Stimulated activated CD8-positive, alpha-beta memory T cell treated with anti-CD3 and anti-CD28 coated beads, Interleukin-15, amount 100 ng/mL, for 24 hours (primary cell): ENCODE measurements around the gene DCBLD2.

Source experiments
- DNase-seq: peaks from one replicate; pipeline ENCODE4 v3.0.0-alpha.2; 2020; ENCODE audit warnings: low read depth

Gene DCBLD2

DNA sequence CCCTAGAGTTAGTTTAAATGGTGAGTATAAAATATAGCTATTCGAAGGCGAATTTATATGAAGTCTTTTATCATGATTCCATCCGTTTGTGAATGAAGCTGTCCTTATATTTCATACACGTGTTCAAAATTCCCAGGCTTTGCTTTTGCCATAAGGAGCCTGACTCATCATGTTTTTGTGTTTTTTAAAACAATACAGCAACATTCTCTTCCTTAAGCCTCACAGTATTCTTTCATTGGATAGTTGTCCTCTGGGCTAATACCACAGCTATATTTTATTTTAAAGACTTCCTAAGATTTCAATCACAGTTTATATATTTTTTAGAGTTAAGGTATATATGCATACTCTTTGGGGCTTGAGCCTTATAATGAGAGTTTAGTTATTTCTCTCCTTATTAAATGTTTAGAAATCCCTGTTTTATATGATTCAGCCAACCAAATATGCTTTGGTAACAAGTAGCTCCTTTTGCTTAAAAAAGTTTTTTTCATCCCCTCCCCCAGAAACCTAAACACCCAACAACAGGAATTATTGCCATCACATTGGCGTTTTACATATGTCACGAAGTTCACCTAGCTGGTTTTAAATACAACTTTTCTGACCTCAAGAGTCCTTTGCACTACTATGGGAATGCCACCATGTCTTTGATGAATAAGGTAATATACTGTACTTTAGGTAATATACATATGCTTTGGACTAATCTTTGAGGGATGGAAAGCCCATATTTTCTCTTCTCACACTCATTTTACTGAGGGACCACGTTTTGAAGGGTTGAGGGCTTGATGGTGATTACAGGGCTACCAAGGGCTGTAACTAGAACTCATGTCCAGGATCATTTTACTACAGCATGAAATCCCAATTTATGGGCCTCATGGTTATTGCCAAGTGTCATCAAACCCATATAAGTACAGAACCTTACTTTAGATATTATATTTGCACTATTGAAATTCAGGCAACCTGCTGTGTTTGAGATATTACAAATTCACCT lies 109.9 kb downstream of the DCBLD2 start:
- no peak for DNase-seq

DNA sequence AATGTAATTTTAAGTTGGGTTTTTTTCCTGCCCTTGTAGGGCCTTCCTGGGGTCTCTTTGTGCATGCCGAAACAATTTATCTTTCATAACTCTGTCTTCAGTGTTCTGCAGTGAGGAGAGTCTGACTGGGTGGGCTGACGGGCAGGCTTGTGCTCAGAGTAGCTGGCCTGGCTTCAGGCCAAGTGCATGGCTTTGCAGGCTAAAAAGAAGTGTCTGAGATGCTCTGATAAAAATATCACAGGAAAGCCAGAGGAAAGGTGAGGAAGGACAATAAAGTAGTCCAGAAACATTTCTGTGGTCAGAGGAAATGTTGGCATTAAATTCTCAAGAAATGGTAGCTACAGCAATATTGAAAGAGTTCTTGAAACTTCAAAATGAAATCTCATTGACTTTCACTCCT lies 112.8 kb downstream of the DCBLD2 start:
- DNase-seq = no peak

DNA sequence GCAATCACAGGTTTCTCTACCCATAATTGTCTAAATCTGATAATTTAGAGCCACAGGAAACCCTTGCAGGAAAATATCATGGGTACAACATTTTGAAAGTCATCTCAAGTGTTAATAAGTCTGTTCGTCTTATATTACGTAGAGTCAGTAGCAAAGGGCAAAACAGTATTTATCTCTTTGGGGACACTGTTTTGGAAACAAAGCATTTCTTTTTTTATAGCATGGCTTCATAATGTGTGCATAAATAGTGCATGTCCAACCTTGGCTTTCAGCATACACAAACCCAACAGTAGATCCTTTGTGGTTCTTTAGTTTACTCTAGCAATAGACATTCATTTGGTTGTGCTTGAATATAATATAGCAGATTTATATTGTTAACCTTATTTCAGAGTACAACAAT lies 114.3 kb downstream of the DCBLD2 start:
- no peak for DNase-seq

DNA sequence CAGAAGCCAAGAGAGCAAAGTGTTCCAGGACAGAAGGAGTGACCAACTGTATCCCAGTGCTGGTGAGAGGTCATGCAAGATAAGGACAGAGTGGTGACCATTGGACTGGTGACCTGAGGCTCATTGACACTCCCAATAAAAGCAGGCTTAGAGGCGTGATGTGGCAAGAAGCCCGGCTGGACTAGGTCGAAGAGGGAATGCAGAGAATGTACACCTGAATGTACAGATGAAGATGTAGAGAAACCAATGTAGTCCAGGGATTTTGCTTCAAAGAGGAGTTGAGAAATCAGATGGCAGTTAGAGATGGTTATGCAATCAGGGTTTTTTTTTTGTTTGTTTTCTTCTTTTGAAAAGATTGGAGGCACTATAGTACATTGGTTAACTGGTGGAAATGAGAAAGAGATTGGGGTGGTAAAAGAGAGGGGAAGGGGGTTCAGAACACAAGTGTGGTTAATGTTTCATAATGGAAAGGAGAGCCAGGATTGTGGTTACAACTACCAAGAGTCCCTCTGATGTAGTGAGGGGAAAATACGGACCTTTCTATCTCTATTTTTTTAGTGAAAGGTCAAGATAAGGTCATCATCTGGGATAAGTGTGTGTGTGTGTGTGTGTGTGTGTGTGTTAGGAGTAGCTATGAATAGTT lies 115.0 kb downstream of the DCBLD2 start:
- no peak for DNase-seq

DNA sequence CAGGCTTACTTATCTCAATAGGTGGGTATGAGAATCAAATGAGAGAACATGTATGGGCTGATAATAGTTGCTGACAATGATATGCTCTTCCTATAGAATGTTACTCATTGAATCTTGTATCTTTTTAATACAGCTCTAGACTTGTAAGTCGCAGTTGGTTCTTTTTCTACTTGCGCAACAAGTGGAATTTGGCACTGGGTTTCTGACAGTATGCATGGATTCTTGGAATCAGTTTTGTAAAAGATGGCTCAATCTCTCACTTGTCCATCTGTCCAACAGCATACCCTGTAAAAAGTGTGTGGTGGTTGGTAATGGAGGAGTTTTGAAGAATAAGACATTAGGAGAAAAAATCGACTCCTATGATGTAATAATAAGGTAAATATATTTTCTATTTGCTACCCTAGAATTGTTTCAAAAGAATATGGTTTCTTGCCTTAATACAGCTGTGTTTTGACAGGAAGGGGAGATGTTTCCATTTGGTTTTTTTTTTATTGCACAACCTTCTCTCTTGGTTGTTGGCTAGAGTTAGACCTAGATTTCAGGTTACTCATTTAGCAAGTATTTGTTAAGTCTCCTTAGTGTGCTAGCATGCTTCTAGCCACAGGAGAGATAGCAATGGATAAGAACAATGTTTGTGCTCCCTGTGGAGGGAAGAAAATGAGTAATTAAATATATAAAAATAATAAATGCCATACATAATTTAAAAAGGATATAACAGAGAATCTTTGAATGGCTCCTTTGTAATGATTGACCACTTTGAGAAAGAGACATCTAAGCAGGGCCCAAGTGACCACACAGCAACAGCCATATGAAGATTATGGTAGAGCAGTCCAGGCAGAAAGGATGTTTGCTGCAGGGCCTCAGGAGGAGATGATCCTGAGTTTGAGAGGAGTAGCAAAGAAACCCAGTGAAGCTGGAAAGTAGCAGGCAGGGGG lies 116.6 kb downstream of the DCBLD2 start:
- DNase-seq = no peak

DNA sequence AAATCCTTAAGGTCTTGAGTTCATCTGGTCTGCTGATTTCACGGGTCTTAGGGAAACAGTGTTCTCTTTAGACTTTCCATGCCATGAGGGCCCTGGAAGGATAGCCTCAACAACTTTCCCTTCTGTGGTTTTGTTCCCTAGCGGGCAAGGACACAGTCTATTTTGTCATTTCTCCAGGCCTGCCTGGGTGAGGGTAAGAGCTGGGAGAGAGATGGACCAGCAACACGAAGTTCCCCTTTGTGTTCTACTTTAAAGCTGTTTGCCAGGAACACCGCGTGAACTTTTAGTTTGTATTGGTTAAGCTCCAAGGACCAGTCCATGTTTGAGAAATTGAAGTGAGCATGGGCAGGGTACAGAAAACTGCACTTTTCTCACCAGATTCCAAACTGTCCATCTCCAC lies 117.5 kb downstream of the DCBLD2 start:
- no peak for DNase-seq

DNA sequence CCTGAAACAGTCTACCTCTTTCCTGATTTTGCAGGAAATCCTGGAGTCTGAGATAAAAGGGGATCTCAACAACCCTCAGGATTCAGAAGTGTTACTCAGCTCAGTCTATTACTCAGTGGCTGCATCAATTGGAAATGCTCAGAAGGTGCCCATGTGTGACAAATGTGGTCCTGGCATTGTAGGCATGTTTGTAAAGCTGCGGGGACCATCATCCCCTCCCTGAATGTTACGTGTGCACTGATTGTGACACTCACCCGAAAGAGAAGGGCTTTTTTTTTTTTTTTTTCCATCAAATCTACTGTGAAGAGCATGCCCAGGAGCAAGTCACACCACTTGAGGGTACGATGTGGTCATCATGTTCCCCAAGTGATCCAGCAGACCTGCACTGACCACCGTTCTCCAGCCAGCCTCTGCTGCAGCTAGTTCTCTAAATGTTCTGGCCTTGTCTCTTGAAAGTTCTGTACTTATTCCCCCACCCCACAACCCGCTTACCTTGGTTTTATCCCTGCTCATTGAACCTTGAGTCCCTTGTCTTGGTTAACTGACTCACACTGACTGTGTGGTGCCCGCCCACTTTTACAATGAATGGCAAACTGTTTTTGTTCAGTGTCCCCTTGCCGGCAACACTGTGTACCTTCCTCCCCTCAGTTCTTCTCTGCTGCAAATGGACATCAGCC lies 118.5 kb downstream of the DCBLD2 start:
- no peak for DNase-seq

DNA sequence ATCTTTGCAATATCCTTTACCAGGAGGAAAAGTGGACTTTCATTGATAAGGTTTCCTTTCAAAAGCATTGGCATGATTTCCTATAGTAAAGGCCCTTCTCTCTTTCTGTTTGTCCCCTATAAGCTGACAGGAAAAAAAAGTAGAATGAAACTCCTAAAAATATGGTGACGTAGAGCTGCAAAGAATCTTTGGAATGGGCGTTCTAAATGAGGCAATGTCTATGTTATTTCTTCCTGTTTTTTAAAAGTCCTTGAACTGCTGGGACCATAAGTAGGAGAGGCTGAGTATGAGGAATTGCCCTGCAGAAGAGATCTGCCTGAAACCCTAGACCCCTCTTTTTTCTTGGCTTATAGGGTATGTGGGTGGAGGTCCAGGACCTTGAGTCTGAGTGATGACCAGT lies 121.2 kb downstream of the DCBLD2 start:
- no peak for DNase-seq

DNA sequence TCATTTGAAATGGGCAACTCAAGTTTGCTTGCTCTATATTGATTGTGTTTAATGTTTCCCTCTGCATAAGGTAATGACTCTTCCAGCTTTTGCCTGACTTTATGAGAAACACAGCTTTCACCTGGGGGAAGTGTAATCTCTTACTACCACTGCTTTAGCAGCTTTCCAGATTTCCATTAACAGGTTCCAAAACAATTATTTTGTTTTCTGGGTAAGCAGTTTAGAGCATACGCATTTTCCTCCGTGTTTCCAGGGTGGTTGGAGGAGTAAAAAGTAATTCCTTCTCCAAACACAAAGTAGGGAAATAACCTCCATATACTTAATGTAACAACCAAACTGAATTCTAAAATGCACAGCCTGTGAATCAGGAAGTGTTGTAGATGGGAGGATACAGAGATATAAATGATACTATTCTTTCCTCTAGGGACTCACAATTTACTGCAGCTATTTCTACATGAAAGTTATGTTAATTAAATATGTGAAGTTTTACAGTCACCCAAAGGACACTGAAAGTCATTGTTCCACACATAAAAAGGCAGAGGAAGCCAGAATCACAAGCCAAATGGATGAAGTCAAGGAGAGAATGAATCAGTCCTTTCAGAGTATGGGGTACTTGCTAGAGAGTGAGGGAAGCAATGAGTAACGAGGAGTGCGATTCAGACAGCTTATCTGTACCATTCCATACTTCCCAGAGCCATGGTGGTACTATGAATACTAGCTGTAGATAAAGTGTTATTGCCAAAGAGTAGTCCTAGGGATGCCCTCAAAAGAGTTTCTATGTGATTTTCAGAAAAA lies 121.8 kb downstream of the DCBLD2 start:
- DNase-seq = no peak

DNA sequence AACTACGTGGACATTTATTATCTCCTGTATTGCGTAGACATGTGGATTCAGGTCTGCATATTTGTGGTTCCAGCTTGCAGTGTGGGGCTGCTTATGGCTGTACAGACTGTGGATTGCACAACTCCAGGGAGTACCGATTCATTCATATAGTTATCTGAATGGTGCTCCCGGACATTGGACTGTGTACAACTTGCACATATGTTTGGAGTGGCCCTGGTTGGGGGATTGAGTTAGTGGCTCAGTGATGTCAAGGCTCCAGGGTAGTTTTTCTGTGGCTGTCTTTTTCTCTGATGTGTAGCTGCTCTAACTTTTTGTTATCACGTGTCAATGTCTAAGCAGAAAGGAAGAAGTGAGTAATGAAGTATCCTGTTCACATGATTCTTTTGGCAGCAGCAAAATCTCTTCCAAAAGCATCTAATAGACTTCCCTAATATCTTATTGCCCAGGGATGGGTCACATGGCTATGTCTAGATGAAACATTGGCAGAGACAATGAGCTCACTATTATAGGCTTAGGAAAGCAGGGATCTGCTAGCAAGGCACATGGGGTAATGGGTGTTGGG lies 122.6 kb downstream of the DCBLD2 start:
- DNase-seq = no peak

DNA sequence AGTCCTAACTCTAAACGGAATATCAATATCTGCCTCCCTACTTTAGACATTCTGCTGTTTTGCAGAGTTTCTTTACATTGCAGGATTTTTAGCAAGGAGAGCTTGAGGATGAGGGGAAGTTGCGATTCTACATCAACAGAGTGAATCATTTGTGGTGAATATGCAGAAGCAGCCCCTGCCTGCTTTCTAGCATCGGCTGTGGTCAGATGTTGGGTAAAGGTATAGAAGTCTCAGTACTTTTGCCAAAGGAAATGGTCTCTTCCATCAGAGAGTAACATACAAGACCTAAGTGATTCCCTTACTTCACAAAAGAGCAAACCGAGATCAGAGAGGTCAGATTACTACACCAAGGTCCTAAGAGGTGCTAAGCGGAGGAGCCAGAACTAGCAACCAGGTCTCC lies 123.1 kb downstream of the DCBLD2 start:
- no peak for DNase-seq

DNA sequence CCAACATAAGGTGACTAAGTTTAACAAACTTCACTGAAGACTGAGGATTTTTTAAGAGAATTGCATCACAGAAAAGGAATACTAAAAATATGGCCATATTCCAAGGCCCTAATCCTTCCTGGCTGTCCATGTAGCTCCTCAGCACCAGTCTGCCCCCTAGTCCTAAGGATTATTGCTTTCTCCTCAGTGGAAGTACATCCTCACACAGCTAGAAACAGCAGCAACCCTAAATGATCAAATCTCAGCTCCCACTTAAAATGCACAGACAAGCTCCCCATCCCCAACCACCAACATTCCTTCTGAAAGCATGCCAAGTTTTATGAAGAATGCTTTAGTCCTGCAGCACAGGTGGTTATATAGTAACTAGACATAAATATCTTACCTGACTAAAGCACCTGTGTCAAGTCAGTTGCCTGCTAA lies 123.7 kb downstream of the DCBLD2 start:
- no peak for DNase-seq

DNA sequence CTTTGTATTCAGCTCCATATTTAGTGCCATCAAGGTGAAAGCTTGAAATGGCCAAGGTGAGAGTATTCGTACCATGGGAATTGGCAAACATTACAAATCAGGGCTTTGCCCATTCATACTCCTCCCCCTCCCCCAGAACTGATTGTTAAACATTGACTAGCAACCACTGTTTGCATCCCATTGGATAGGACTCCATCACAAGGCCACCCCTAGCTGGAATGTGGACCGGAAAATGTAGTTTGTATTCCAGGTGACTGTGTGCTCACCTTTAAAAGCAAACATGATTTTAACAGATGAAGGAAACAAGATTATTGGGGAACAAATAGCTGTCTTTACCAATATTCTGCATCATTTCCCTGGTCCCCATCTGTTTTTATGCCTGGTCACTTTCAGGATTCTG lies 124.2 kb downstream of the DCBLD2 start:
- no peak for DNase-seq

DNA sequence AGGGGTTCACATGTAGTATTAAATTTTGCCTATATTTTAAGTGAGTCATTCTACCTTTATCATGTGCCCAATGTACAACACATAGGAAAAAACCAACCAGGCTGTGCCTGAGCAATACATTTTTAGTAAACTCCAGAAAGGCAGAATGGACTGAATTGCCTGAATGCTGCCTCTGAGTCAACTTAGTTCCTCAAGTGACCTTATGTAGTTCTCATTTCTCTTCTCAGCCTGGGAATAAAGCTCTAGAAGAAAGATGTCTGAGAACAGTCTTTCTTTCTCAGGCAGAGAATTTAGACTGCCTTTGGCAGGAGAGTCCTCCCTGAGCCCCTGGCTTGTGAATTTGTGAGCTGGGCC lies 125.4 kb downstream of the DCBLD2 start:
- no peak for DNase-seq

DNA sequence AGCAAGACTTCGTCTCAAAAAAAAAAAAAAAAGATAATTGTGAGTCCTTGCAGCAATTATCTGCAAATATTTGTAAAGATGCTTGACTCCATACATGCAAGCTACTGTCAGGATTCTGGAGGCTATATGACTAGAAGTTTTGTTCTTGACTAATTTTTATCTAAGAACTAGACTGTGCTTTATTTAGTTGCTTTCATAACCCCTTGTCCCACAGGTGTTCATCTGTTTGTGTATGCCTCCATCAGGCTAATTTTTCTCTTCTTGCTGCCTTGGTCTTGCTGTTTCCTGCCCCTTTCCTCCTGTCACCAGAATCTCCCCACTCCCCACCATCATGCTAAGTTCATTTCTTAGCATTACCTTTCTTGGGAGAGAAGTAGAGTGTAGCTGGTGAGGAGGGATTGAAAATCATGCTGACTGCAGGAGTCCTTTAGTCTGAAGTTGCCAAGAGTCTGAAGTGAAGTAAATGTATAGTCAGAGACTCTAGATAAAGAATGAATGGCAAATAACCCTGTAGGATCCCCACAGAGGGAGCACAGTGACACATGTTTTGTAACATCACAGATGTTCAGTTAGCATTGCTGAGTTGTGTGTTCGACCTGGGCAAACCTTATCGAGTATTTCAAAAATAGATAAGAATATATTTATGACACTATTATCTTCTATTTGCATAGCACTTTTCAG lies 125.9 kb downstream of the DCBLD2 start:
- no peak for DNase-seq

DNA sequence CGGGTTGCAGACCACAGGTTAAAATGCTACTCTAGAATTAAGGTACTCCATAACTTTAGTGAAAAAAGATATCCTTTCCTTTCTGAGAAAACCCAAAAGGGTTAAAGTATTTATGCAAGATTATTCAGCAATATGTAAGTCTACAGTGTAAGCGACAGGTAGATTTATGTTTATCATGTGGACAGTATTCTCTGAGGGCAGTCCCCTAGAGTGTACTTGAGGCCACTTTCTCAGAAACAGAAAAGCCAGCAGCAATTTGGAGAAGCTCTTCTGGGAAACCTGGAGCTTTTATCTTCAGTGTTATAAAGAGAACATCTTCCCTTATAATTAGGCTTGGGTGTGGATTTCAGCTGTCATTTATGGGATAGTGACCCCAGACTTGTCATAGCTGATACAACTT lies 129.5 kb downstream of the DCBLD2 start:
- no peak for DNase-seq

DNA sequence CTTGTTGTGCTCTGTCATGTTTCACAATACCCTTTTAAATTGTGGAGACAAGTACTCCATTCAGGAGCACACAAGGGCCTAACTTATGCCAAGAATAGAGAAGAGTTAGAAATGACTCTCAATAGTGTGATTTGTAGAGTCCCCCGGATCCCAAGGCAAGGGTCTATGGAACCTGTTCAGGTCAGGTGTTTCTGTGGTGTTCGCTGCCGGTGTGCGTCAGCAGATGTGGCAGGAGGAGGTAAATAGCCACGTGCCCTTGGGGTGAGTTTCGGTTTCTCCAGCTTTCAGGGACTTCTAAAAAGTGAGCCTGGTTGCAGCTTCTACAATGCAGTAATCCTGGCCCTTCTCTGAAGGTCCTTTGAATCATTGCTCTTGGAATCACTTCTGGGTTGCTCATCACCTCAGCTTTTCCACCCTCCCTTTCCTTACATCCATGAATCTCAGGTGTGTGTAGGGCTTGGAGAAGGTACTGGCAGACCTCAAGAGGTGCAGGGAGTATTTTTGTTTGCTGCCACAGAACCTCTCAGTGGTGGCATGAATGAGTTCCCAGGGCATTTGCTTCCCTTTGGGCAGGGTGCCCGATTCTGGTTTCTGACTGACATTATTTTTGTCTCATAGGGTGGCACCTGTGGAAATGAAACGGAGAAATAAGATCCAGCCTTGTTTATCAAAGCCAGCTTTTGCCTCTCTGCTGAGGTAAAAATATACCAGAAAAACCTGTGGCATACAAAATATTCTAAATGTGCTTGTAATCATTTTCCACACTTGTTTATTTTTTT lies 131.0 kb downstream of the DCBLD2 start:
- no peak for DNase-seq

DNA sequence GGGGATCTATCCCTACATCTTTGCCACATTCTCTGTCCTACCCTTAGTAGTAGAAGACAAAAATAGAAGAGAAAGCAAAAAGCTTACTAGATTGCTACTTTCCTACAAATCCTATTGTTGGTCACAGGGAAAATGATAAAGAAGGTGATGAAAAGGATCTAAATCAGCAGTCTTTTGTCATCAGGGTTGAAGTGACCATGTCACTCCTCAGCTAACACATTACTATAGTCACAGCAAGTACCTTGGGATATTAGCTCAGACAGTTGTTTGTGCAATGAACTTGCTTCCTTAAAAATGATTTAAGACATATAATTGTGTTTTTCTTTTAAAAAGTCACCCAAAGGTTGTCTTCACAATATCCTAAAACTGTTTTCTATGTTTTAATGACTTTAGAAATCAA lies 132.0 kb downstream of the DCBLD2 start:
- no peak for DNase-seq

DNA sequence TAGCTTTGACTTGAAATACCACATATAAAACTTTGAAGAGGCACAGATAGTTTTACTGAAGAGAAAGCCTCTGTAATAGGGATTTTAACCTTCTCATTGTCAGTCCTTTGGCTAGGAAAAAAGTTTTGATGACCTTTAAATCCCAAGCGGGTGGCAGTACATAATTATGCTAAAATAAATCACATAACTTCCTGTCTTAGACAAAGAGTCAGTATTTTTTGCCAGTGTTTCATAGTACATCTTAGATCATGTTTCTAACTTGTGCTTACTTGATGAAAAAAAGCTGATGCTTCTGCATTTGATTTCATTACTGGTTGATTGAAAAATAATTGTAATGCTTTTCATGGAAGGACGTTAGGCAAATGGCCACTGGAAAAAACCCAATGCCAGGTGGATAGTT lies 132.5 kb downstream of the DCBLD2 start:
- DNase-seq = no peak
